ENCODE measurements around the gene RXRB.

RXRB gene

GRCh38 chr6:33185654-33186187 lies 14.7 kb downstream of the RXRB start:
- peaks cover 8% of the 10 kb centered on the region; the same call in 1 of the 2 replicates for H3K27me3 ChIP-seq (ENCODE audit: control insufficient read depth, low read length)
- no peak overlapping the region for H3K27ac ChIP-seq (ENCODE audit: low read depth, low read length)
- H3K79me2 ChIP-seq (ENCODE audit: control insufficient read depth, low read length), result no peaks in the 10 kb centered on the region
- peaks cover 14% of the 10 kb centered on the region for H3K4me1 ChIP-seq (ENCODE audit: control insufficient read depth, low read length)
- no peak for TF ChIP-seq CTCF (IDR thresholded peaks at IDR 0.05; ENCODE audit: low read depth, low read length, poor library complexity, severe bottlenecking)
- no peak for TF ChIP-seq EZH2phosphoT487 (IDR thresholded peaks at IDR 0.05; ENCODE audit: borderline replicate concordance, low read length)
- peaks cover 19% of the 10 kb centered on the region for H3K9me3 ChIP-seq (ENCODE audit: control insufficient read depth, insufficient read depth, low read length)
- no peak overlapping the region for H3K4me3 ChIP-seq (ENCODE audit: low read length)
- H3K36me3 ChIP-seq (ENCODE audit: control insufficient read depth, low read length), result peaks cover 11% of the 10 kb centered on the region
- H3K4me2 ChIP-seq (ENCODE audit: low read length), result no peak overlapping the region
- no peaks in the 10 kb centered on the region for H3F3A ChIP-seq (ENCODE audit: control insufficient read depth, insufficient read depth)
- no peaks in the 10 kb centered on the region for H3K9me2 ChIP-seq (replicated peaks; ENCODE audit: control insufficient read depth, low read length)
- H4K20me1 ChIP-seq (ENCODE audit: control insufficient read depth, insufficient read depth, low read depth, low read length), result no peaks in the 10 kb centered on the region

GRCh38 chr6:33185190-33185589 lies 15.3 kb downstream of the RXRB start:
- peaks cover 11% of the 10 kb centered on the region for H3K36me3 ChIP-seq (ENCODE audit: control insufficient read depth, low read length)
- H4K20me1 ChIP-seq (ENCODE audit: control insufficient read depth, insufficient read depth, low read depth, low read length), result no peaks in the 10 kb centered on the region
- H3K9me2 ChIP-seq (replicated peaks; ENCODE audit: control insufficient read depth, low read length), result no peaks in the 10 kb centered on the region
- TF ChIP-seq EZH2phosphoT487 (IDR thresholded peaks at IDR 0.05; ENCODE audit: borderline replicate concordance, low read length), result no peak
- TF ChIP-seq CTCF (IDR thresholded peaks at IDR 0.05; ENCODE audit: low read depth, low read length, poor library complexity, severe bottlenecking), result no peak
- H3F3A ChIP-seq (ENCODE audit: control insufficient read depth, insufficient read depth), result no peaks in the 10 kb centered on the region
- H3K9me3 ChIP-seq (ENCODE audit: control insufficient read depth, insufficient read depth, low read length), result peaks cover 19% of the 10 kb centered on the region
- no peak overlapping the region for H3K4me2 ChIP-seq (ENCODE audit: low read length)
- H3K4me3 ChIP-seq (ENCODE audit: low read length), result no peak overlapping the region
- H3K79me2 ChIP-seq (ENCODE audit: control insufficient read depth, low read length), result no peaks in the 10 kb centered on the region
- peaks cover 8% of the 10 kb centered on the region; the same call in 1 of the 2 replicates for H3K27me3 ChIP-seq (ENCODE audit: control insufficient read depth, low read length)
- H3K27ac ChIP-seq (ENCODE audit: low read depth, low read length), result no peak overlapping the region
- H3K4me1 ChIP-seq (ENCODE audit: control insufficient read depth, low read length), result peaks cover 14% of the 10 kb centered on the region

GRCh38 chr6:33183071-33183683 lies 17.3 kb downstream of the RXRB start:
- Histone ChIP-seq H3K36me3 (ENCODE audit: control insufficient read depth, low read length) (peaks cover 11% of the 10 kb centered on the region), H3K4me3 (ENCODE audit: low read length) (peak overlapping the region; percentile 59), H3K9me2 (replicated peaks; ENCODE audit: control insufficient read depth, low read length) (no peaks in the 10 kb centered on the region), H3F3A (ENCODE audit: control insufficient read depth, insufficient read depth) (no peaks in the 10 kb centered on the region), H3K4me2 (ENCODE audit: low read length) (peak overlapping the region; percentile 53), H4K20me1 (ENCODE audit: control insufficient read depth, insufficient read depth, low read depth, low read length) (no peaks in the 10 kb centered on the region), H3K27ac (ENCODE audit: low read depth, low read length) (peak overlapping the region; percentile 40), H3K9me3 (ENCODE audit: control insufficient read depth, insufficient read depth, low read length) (peaks cover 19% of the 10 kb centered on the region), H3K79me2 (ENCODE audit: control insufficient read depth, low read length) (no peaks in the 10 kb centered on the region), H3K27me3 (ENCODE audit: control insufficient read depth, low read length) (peaks cover 5% of the 10 kb centered on the region; the same call in 1 of the 2 replicates), H3K4me1 (ENCODE audit: control insufficient read depth, low read length) (peaks cover 14% of the 10 kb centered on the region)
- TF ChIP-seq EZH2phosphoT487 (IDR thresholded peaks at IDR 0.05; ENCODE audit: borderline replicate concordance, low read length) (no peak), CTCF (IDR thresholded peaks at IDR 0.05; ENCODE audit: low read depth, low read length, poor library complexity, severe bottlenecking) (no peak)
